Measurements from ENCODE around the gene FGD3. TPM values are rescaled to one million over a fixed set of nuclear protein-coding genes. Genes with fewer than 3 reads are reported as not detected.

The FGD3 gene
- total and polyA plus RNA-seq, 2 of the 8 experiments (the other 6 are each of a cell fraction or from before 2014, with no cell fraction given), result 1.4 to 1.9 TPM

GRCh38 chr9:92986176-92987119 lies 39.1 kb downstream of the FGD3 start:
- Histone ChIP-seq H3K23ac (ENCODE audit: insufficient read length) (no peak overlapping the region), H3K4ac (replicated peaks; ENCODE audit: insufficient read length, low read depth, low read length) (no peak overlapping the region), H2BK15ac (ENCODE audit: low read length) (peak overlapping the region; percentile 49; the same call in 1 of the 2 replicates), H3K36me3 (ENCODE audit: control insufficient read depth in 2 of 4, insufficient read depth in 4 of 4, low read length in 3 of 4) (peaks cover 0 to 4% (median 0%) of the 10 kb centered on the region in 4 experiments; a peak in 2 of 8 replicates), H2AK5ac (ENCODE audit: low read depth, low read length) (no peak overlapping the region), H3K4me3 (ENCODE audit: extremely low read depth in 1 of 4, insufficient read depth in 2 of 4, low read depth in 3 of 4, low read length in 4 of 4) (no peak overlapping the region), H4K91ac (replicated peaks; ENCODE audit: insufficient read length, low read length) (peak overlapping the region; percentile 86), H4K8ac (ENCODE audit: extremely low read depth, insufficient read depth, low read length) (no peak overlapping the region), H2AFZ (ENCODE audit: low read length) (no peak overlapping the region), H2BK5ac (ENCODE audit: low read depth, low read length) (peak overlapping the region; percentile 6; the same call in 1 of the 2 replicates), H3K4me2 (ENCODE audit: insufficient read depth in 1 of 2, low read depth in 2 of 2, low read length in 2 of 2) (no peak overlapping the region), H3K4me1 (replicated peaks in 1 of 4; ENCODE audit: control insufficient read depth in 3 of 4, insufficient read depth in 4 of 4, low read length in 3 of 4) (peaks cover 0 to 8% (median 2%) of the 10 kb centered on the region in 4 experiments; a peak in 3 of 7 replicates), H2BK20ac (ENCODE audit: low read length) (peak overlapping the region; percentile 76; the same call in 1 of the 2 replicates), H3K9ac (replicated peaks in 1 of 4; ENCODE audit: extremely low read depth in 1 of 4, low read depth in 3 of 4, low read length in 3 of 4) (no peak overlapping the region), H2BK12ac (ENCODE audit: low read depth, low read length) (no peak overlapping the region; the same call in 1 of the 2 replicates), H3K27me3 (replicated peaks in 1 of 4; ENCODE audit: control insufficient read depth in 3 of 4, extremely low read depth in 1 of 4, insufficient read depth in 3 of 4, low read length in 3 of 4) (no peaks in the 10 kb centered on the region), H4K5ac (ENCODE audit: insufficient read length, low read depth, low read length) (no peak overlapping the region), H3K27ac (ENCODE audit: low read depth, low read length) (no peak overlapping the region), H3K56ac (replicated peaks; ENCODE audit: insufficient read length, low read depth, low read length) (no peak overlapping the region), H3K14ac (ENCODE audit: insufficient read length) (no peak overlapping the region), H3K23me2 (ENCODE audit: low read depth, low read length) (no peaks in the 10 kb centered on the region), H2BK120ac (replicated peaks; ENCODE audit: low read depth, low read length) (peak overlapping the region; percentile 79), H3K9me3 (ENCODE audit: insufficient read depth in 2 of 2, low read depth in 1 of 2, low read length in 1 of 2) (peaks cover 41 to 47% of the 10 kb centered on the region in 2 experiments), H3K79me1 (ENCODE audit: low read depth, low read length) (no peaks in the 10 kb centered on the region), H3K79me2 (ENCODE audit: control insufficient read depth in 1 of 2, insufficient read depth in 2 of 2, low read length in 2 of 2) (no peaks in the 10 kb centered on the region), H4K20me1 (replicated peaks in 1 of 2; ENCODE audit: control insufficient read depth in 1 of 2, insufficient read depth in 2 of 2, low read length in 2 of 2) (no peaks in the 10 kb centered on the region), H3K18ac (ENCODE audit: extremely low read depth, low read length) (no peak overlapping the region; the same call in 1 of the 2 replicates)
- DNase-seq (ENCODE audit: low read depth in 1 of 2, low spot score in 2 of 2), result no peak
- WGBS, 2 experiments (ENCODE audit: extremely low coverage in 1 of 2, insufficient coverage in 1 of 2, insufficient read length in 1 of 2, insufficient replicate concordance in 2 of 2, low coverage in 1 of 2, low lambda C conversion rate in 2 of 2, missing lambda C conversion rate in 1 of 2), result 76% methylated on average over 6 of the region's 6 CpGs; no CpG with 5 or more reads in 1 of the 2 experiments
- ChIA-PET POLR2A (ENCODE audit: partially characterized antibody) (no interaction called here), CTCF (ENCODE audit: partially characterized antibody) (interaction anchor here (0.6 to 2.9 kb wide), 8 partner anchors 10 to 73 kb away, joined by 3 to 18 read pairs (median 4); no protein-coding TSS in a partner anchor)
- FAIRE-seq, result peak; percentile 7
- TF ChIP-seq SAP30 (IDR thresholded peaks at IDR 0.05; ENCODE audit: insufficient read depth, insufficient replicate concordance, low read length), result no peak
- TF ChIP-seq JUND (IDR thresholded peaks at IDR 0.05; ENCODE audit: low read length), result no peak
- no peak for TF ChIP-seq FOSL1 (IDR thresholded peaks at IDR 0.05; ENCODE audit: insufficient read depth, low read depth, low read length)
- no peak for TF ChIP-seq SIX5 (IDR thresholded peaks at IDR 0.05; ENCODE audit: low read depth, low read length)
- no peak for TF ChIP-seq RNF2 (IDR thresholded peaks at IDR 0.05; ENCODE audit: borderline replicate concordance, low read depth, low read length, missing control alignments, poor library complexity, severe bottlenecking)
- TF ChIP-seq RBBP5 (IDR thresholded peaks at IDR 0.05; ENCODE audit: borderline replicate concordance, low read depth, low read length), result no peak
- peak in 2 of 3 experiments; percentile 41 to 59; a peak in 3 of 4 replicates for TF ChIP-seq CTCF (IDR thresholded peaks at IDR 0.05; ENCODE audit: control extremely low read depth in 1 of 3, insufficient read depth in 1 of 3, low read depth in 1 of 3, low read length in 3 of 3)

Data from H1 (cell line).